Panc1 (cell line): ENCODE measurements around the gene GLIS1.

Experiments used
- CTCF ChIP-seq: fragments of 450-650 bp; IDR thresholded peaks from 2 replicates; pipeline ENCODE4 v1.5.1; 2017; ENCODE audit warnings: mild to moderate bottlenecking
- POLR2AphosphoS5 ChIP-seq: IDR thresholded peaks from 2 replicates; pipeline ENCODE4 v1.6.1; 2012; ENCODE audit warnings: mild to moderate bottlenecking, low read depth, low read length, moderate library complexity
- TCF7L2 ChIP-seq: IDR thresholded peaks from 2 replicates; pipeline ENCODE4 v1.6.1; 2011; ENCODE audit warnings: mild to moderate bottlenecking, low read depth, low read length, inconsistent platforms

DNA sequence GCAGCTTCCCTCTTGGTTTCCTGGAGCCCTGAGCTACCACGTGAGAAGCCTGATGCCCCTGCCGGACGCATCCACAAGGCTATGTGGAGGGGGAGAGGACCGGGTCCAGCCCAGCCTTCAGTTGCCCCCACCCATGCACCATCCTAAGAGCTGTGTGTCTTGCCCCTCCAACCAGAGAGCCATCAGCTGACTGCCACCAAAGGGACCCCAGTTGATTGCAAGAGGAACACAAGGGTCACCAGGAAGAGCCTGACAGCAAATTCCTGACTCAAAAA lies 81.5 kb downstream of the GLIS1 start:
- TF ChIP-seq CTCF (no peak), POLR2AphosphoS5 (no peak), TCF7L2 (no peak)
